ENCODE data around the gene TAS2R14.

TAS2R14 gene

GRCh38 chr12:10941369-10941768 is 2.3 kb upstream of the TAS2R14 start:
- TF ChIP-seq CTCF (IDR thresholded peaks at IDR 0.05), result no peak

- TF ChIP-seq CTCF (IDR thresholded peaks at IDR 0.05), result no peak
Observed at GRCh38 chr12:10940389-10940788, 1.3 kb upstream of the TAS2R14 start.

GRCh38 chr12:10936506-10936905 is 2.6 kb downstream of the TAS2R14 start:
- no peak for TF ChIP-seq CTCF (IDR thresholded peaks at IDR 0.05)

GRCh38 chr12:10928746-10929286 is 10.2 kb downstream of the TAS2R14 start, which contains the start of gene PRH2:
TSS of gene PRH2 (plus strand) at chr12:10929236. CDS start at chr12:10929274, 38 bp downstream.
- TF ChIP-seq CTCF (IDR thresholded peaks at IDR 0.05), result no peak

GRCh38 chr12:10926269-10926668 is 12.8 kb downstream of the TAS2R14 start:
- no peak for TF ChIP-seq CTCF (IDR thresholded peaks at IDR 0.05)

GRCh38 chr12:10919809-10920208 is 19.3 kb downstream of the TAS2R14 start:
- no peak for TF ChIP-seq CTCF (IDR thresholded peaks at IDR 0.05)

GRCh38 chr12:10910380-10910779 is 28.7 kb downstream of the TAS2R14 start:
- no peak for TF ChIP-seq CTCF (IDR thresholded peaks at IDR 0.05)

- no peak for TF ChIP-seq CTCF (IDR thresholded peaks at IDR 0.05)
Observed at GRCh38 chr12:10909462-10909861, 29.6 kb downstream of the TAS2R14 start, which contains the start of gene TAS2R13. TSS of gene TAS2R13 (minus strand) at chr12:10909562. CDS start at chr12:10909298, 264 bp downstream.
